ENCODE results near the gene EML4.
A peak's percentile ranks its signal among the peaks of the same experiment; 100 is the strongest.
"Not testable (repeated sequence)": the region's sequence is repeated elsewhere in the genome, so short reads cannot be mapped to it uniquely, and the experiment has no call there.

Gene EML4

GRCh38 chr2:42337846-42338566 is 168.9 kb downstream of the EML4 start:
- DNase-seq = no peak

GRCh38 chr2:42338567-42339190 is 169.5 kb downstream of the EML4 start:
- DNase-seq = no peak

- no peak for DNase-seq
Observed at GRCh38 chr2:42339191-42339912, 170.2 kb downstream of the EML4 start.

- no peak for DNase-seq
Observed at GRCh38 chr2:42340045-42340937, 171.1 kb downstream of the EML4 start.

GRCh38 chr2:42340938-42341636 is 171.9 kb downstream of the EML4 start:
- DNase-seq = no peak

- DNase-seq = no peak
Observed at GRCh38 chr2:42342061-42342794, 173.1 kb downstream of the EML4 start.

- DNase-seq = no peak
Observed at GRCh38 chr2:42342795-42343241, 173.7 kb downstream of the EML4 start.

GRCh38 chr2:42345986-42346385 is 176.8 kb downstream of the EML4 start:
- no peak for DNase-seq

GRCh38 chr2:42346856-42347255 is 177.7 kb downstream of the EML4 start:
- DNase-seq = not testable (repeated sequence)

GRCh38 chr2:42347518-42347917 is 178.4 kb downstream of the EML4 start:
- DNase-seq = not testable (repeated sequence)

- no peak for DNase-seq
Observed at GRCh38 chr2:42348113-42348805, 179.1 kb downstream of the EML4 start.

- no peak for DNase-seq
Observed at GRCh38 chr2:42350434-42351063, 181.4 kb downstream of the EML4 start.

GRCh38 chr2:42351864-42352263 is 182.7 kb downstream of the EML4 start:
- no peak for DNase-seq

- no peak for DNase-seq
Observed at GRCh38 chr2:42353792-42354429, 184.8 kb downstream of the EML4 start.

GRCh38 chr2:42359304-42359964 is 190.3 kb downstream of the EML4 start:
- DNase-seq = peak; percentile 63

GRCh38 chr2:42359965-42360483 is 190.9 kb downstream of the EML4 start:
- DNase-seq = peak; percentile 87

GRCh38 chr2:42360493-42360889 is 191.3 kb downstream of the EML4 start:
- no peak for DNase-seq

- peak; percentile 97 for DNase-seq
Observed at GRCh38 chr2:42360890-42361727, 192.0 kb downstream of the EML4 start, which contains the start of gene COX7A2L. Gene COX7A2L, minus strand, starts transcription at chr2:42361217. Its CDS starts 56 bp downstream, at chr2:42361161.
